HepG2 (cell line): ENCODE data around the gene LRIT1. TPM values are rescaled to one million over a fixed set of nuclear protein-coding genes. Genes with fewer than 3 reads are reported as not detected.

Source experiments
- AGO1 ChIP-seq: fragments of 200-400 bp; formaldehyde crosslinking; IDR thresholded peaks from 2 replicates; pipeline ENCODE4 v1.6.1; 2017; ENCODE audit warnings: mild to moderate bottlenecking, low read depth, low read length, moderate library complexity; ENCODE audit not compliant: poor library complexity, severe bottlenecking
- AHR ChIP-seq: IDR thresholded peaks from 2 replicates; pipeline ENCODE4 v1.6.1; 2018; ENCODE audit warnings: missing genetic modification reagents, missing compliant biosample characterization
- GATAD2A ChIP-seq: IDR thresholded peaks from 2 replicates; pipeline ENCODE4 v1.6.1; 2016
- GMEB2 ChIP-seq: IDR thresholded peaks from 2 replicates; pipeline ENCODE4 v1.6.1; 2016; ENCODE audit warnings: missing biosample characterization, missing genetic modification reagents, low read depth
- HDAC1 ChIP-seq: sonication (generic); formaldehyde crosslinking; IDR thresholded peaks from 2 replicates; pipeline ENCODE4 v1.5.1; 2020; ENCODE audit warnings: mild to moderate bottlenecking, missing genetic modification reagents
- HDAC6 ChIP-seq: fragments of 200-600 bp; sonication (generic); IDR thresholded peaks from 2 replicates; pipeline ENCODE4 v1.7.0; 2017; ENCODE audit warnings: mild to moderate bottlenecking, antibody characterized with exemption, low read length, low read depth
- POGZ ChIP-seq: sonication (generic); formaldehyde crosslinking; IDR thresholded peaks from 2 replicates; pipeline ENCODE4 v1.4.0; 2020; ENCODE audit warnings: mild to moderate bottlenecking, missing genetic modification reagents
- ZBTB14 ChIP-seq: sonication (generic); formaldehyde crosslinking; IDR thresholded peaks from 2 replicates; pipeline ENCODE4 v1.4.0; 2020; ENCODE audit warnings: missing genetic modification reagents
- ZBTB26 ChIP-seq: IDR thresholded peaks from 2 replicates; pipeline ENCODE4 v1.6.1; 2016; ENCODE audit warnings: missing compliant biosample characterization, missing genetic modification reagents, borderline replicate concordance
- ZEB1 ChIP-seq: IDR thresholded peaks from 2 replicates; pipeline ENCODE4 v1.6.1; 2012; ENCODE audit warnings: mild to moderate bottlenecking, low read depth, inconsistent platforms; ENCODE audit not compliant: insufficient replicate concordance
- ZFP41 ChIP-seq: sonication (generic); formaldehyde crosslinking; IDR thresholded peaks from 2 replicates; pipeline ENCODE4 v1.4.0; 2020; ENCODE audit warnings: mild to moderate bottlenecking, missing genetic modification reagents, borderline replicate concordance
- ZFP62 ChIP-seq: sonication (generic); formaldehyde crosslinking; IDR thresholded peaks from 2 replicates; pipeline ENCODE4 v1.4.0; 2020; ENCODE audit warnings: missing genetic modification reagents
- ZNF567 ChIP-seq: sonication (generic); formaldehyde crosslinking; IDR thresholded peaks from 2 replicates; pipeline ENCODE4 v1.8.1; 2023; ENCODE audit warnings: mild to moderate bottlenecking, missing genetic modification reagents, borderline replicate concordance
- ZNF660 ChIP-seq: sonication (generic); formaldehyde crosslinking; IDR thresholded peaks from 2 replicates; pipeline ENCODE4 v1.5.1; 2020; ENCODE audit warnings: mild to moderate bottlenecking, low read depth, missing genetic modification reagents, borderline replicate concordance
- polyA plus RNA-seq, 8 experiments: library from polyadenylated mRNA; depleted of rRNA in 3 of 8; stranded (reverse) in 7 of 8; unstranded in 1 of 8; fragments of >200 nt; fragmentation: Illumina TruSeq in 4 of 8; extraction: Trizol in 4 of 8; gene quantifications; 2 replicates each; pipeline versions ENCODE4 v1.2.1 to v1.2.3, GENCODE V29; 2011 to 2016; ENCODE audit warnings: low read depth in 4 of 8, missing spikeins in 1 of 8, mixed read lengths in 1 of 8; ENCODE audit not compliant: insufficient read depth in 1 of 8
- total RNA-seq, 5 experiments: library from RNA; depleted of rRNA; stranded (reverse); fragments of >200 nt; fragmentation: Illumina TruSeq; extraction: Trizol; gene quantifications; 2 replicates each; pipeline ENCODE4 v1.2.3, GENCODE V29; 2016; ENCODE audit warnings: low read depth in 1 of 5
- TF ChIP-seq, protein P1 (sequence below): sonication (generic); formaldehyde crosslinking; IDR thresholded peaks from 2 replicates; pipeline ENCODE4 v1.9.0; 2021; ENCODE audit warnings: missing genetic modification reagents, borderline replicate concordance

LRIT1 gene
- total and polyA plus RNA-seq, 2 of the 13 experiments (the other 11 are each of a cell fraction or from before 2014, with no cell fraction given), result not detected

DNA sequence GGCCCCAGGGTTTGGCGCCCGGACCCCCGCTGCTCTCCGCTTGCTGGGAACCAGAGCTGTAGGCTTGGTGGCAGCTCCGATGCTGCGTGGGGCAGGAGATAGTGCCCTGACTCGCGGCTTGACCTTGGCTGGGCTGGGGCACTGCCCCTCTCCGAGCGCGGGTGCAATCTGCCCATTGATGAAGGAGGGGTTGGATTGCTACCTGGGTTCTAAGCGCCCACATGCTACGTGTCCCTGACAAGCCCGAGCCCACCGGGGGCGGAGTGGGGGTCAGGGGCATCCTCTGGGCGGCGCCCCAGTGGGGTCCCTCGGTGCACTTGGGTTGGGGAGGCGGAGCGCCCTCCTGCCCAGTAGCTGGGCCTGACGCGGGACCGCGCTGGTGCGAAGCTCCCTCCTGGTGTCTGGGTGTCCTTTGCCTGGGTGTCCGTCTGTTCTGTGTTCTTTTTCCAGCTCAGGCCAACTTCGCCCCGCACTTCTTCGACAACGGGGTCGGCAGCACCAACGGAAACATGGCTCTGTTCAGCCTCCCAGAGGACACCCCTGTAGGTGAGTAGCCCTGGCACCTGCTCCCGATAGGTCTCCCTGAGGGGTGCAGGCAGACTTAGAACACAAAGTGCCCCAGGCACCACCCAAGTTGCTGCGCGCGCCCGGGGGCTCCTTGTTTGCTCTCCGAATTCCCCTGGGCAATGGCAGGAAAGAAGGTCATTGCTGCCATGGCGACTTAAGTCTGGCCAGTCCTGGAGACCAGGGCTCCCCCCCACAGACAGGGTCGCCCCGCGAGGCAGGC is 46.1 kb downstream of the LRIT1 start (continued):
- TF ChIP-seq ZNF567 (CRISPR knock-in tag) (no peak), ZBTB14 (CRISPR knock-in tag) (no peak), GMEB2 (no peak), ZEB1 (no peak), ZFP41 (CRISPR knock-in tag) (no peak), POGZ (CRISPR knock-in tag) (no peak), AHR (CRISPR knock-in tag) (no peak), ZFP62 (CRISPR knock-in tag) (no peak), AGO1 (no peak), ZNF660 (CRISPR knock-in tag) (no peak), HDAC1 (CRISPR knock-in tag) (no peak), GATAD2A (CRISPR knock-in tag) (no peak), ZBTB26 (CRISPR knock-in tag) (no peak), HDAC6 (no peak)
- TF ChIP-seq, protein P1, sequence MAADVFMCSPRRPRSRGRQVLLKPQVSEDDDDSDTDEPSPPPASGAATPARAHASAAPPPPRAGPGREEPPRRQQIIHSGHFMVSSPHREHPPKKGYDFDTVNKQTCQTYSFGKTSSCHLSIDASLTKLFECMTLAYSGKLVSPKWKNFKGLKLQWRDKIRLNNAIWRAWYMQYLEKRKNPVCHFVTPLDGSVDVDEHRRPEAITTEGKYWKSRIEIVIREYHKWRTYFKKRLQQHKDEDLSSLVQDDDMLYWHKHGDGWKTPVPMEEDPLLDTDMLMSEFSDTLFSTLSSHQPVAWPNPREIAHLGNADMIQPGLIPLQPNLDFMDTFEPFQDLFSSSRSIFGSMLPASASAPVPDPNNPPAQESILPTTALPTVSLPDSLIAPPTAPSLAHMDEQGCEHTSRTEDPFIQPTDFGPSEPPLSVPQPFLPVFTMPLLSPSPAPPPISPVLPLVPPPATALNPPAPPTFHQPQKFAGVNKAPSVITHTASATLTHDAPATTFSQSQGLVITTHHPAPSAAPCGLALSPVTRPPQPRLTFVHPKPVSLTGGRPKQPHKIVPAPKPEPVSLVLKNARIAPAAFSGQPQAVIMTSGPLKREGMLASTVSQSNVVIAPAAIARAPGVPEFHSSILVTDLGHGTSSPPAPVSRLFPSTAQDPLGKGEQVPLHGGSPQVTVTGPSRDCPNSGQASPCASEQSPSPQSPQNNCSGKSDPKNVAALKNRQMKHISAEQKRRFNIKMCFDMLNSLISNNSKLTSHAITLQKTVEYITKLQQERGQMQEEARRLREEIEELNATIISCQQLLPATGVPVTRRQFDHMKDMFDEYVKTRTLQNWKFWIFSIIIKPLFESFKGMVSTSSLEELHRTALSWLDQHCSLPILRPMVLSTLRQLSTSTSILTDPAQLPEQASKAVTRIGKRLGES, result no peak
